Nephron (organoid): Measurements from ENCODE around the gene VILL.
"Not testable (repeated sequence)": the region's sequence is repeated elsewhere in the genome, so short reads cannot be mapped to it uniquely, and the experiment has no call there.

Experiments used
- H3K27ac Mint-ChIP-seq, 3 experiments: 2 replicates each; pipeline ENCODE4 v1.8.0; 2020; ENCODE audit warnings: mixed read lengths in 3 of 3, mild to moderate bottlenecking in 2 of 3, moderate library complexity in 1 of 3
- H3K27me3 Mint-ChIP-seq: 2 replicates; pipeline ENCODE4 v1.8.0; 2021; ENCODE audit warnings: low read depth, mild to moderate bottlenecking, moderate library complexity, mixed read lengths
- H3K36me3 Mint-ChIP-seq: 2 replicates; pipeline ENCODE4 v1.8.0; 2020; ENCODE audit warnings: low read depth, mixed read lengths
- H3K4me1 Mint-ChIP-seq: 2 replicates; pipeline ENCODE4 v1.8.0; 2020; ENCODE audit warnings: mixed read lengths
- H3K4me3 Mint-ChIP-seq, 3 experiments: 2 replicates each; pipeline ENCODE4 v1.8.0; 2020; ENCODE audit warnings: mild to moderate bottlenecking in 3 of 3, mixed read lengths in 3 of 3, moderate library complexity in 2 of 3
- H3K9me3 Mint-ChIP-seq: 2 replicates; pipeline ENCODE4 v1.8.0; 2020; ENCODE audit warnings: mixed read lengths
- CTCF ChIP-seq, 3 experiments: fragments of 200-600 bp; sonication (generic); IDR thresholded peaks; one replicate each; pipeline ENCODE4 v1.5.0; 2021; ENCODE audit warnings: antibody characterized with exemption in 3 of 3; ENCODE audit not compliant: unreplicated experiment in 3 of 3

The VILL gene

DNA sequence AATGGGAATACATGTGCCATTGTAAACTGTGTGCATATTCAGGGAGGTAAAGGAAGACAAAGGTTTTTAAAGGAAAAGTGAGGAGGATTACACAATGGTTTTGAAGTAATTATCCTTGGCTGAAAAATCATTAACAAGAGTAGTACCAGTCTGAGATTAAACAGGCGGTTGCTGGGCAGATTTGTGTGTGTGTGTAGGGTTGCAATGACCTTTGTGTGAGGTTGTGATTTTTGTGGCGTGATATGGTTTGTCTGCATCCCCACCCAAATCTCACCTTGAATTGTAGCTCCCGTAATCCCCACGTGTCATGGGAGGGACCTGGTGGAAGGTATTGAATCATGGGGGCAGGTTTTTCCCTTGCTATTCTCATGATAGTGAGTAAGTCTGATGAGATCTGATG lies 55.4 kb downstream of the VILL start:
- H3K4me1 Mint-ChIP-seq: no peaks in the 10 kb centered on the region
- no peak overlapping the region for H3K27ac Mint-ChIP-seq
- H3K9me3 Mint-ChIP-seq: no peaks in the 10 kb centered on the region
- peaks cover 26% of the 10 kb centered on the region for H3K27me3 Mint-ChIP-seq
- no peak for TF ChIP-seq CTCF (IDR thresholded peaks at IDR 0.05; ENCODE audit: unreplicated experiment in 3 of 3)
- no peak overlapping the region for H3K4me3 Mint-ChIP-seq
- H3K36me3 Mint-ChIP-seq: no peaks in the 10 kb centered on the region

- H3K27me3 Mint-ChIP-seq: peaks cover 22% of the 10 kb centered on the region
- H3K4me1 Mint-ChIP-seq: no peaks in the 10 kb centered on the region
- peaks cover 5% of the 10 kb centered on the region for H3K9me3 Mint-ChIP-seq
- TF ChIP-seq CTCF (IDR thresholded peaks at IDR 0.05; ENCODE audit: unreplicated experiment in 3 of 3): no peak
- H3K27ac Mint-ChIP-seq: no peak overlapping the region
- no peaks in the 10 kb centered on the region for H3K36me3 Mint-ChIP-seq
- no peak overlapping the region for H3K4me3 Mint-ChIP-seq
Measured at GRCh38 chr3:38046821-38047220, 56.2 kb downstream of the VILL start.

DNA sequence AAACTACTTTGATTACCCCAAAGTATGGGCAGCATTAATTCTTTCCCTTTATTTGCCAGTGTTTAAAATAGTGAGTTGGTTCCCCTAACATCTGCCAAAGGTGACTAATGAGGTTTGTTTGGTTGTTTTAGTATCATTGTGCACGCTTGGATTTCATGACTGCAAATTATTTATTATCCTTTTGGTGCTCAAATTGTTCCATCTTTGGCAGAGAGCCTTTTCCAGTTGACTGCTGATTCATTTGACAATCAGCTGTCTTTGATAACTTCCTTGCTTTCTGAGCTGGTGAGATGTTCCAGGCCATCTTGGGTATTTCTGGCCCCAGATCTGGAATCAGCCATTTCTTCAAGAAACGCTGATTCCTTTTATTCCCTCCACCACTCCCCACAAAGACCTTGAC lies 57.3 kb downstream of the VILL start:
- Mint-ChIP-seq H3K27me3 (peaks cover 19% of the 10 kb centered on the region), H3K4me1 (no peaks in the 10 kb centered on the region), H3K36me3 (no peaks in the 10 kb centered on the region), H3K9me3 (peaks cover 9% of the 10 kb centered on the region), H3K27ac (no peak overlapping the region), H3K4me3 (no peak overlapping the region)
- TF ChIP-seq CTCF (IDR thresholded peaks at IDR 0.05; ENCODE audit: unreplicated experiment in 3 of 3): no peak

DNA sequence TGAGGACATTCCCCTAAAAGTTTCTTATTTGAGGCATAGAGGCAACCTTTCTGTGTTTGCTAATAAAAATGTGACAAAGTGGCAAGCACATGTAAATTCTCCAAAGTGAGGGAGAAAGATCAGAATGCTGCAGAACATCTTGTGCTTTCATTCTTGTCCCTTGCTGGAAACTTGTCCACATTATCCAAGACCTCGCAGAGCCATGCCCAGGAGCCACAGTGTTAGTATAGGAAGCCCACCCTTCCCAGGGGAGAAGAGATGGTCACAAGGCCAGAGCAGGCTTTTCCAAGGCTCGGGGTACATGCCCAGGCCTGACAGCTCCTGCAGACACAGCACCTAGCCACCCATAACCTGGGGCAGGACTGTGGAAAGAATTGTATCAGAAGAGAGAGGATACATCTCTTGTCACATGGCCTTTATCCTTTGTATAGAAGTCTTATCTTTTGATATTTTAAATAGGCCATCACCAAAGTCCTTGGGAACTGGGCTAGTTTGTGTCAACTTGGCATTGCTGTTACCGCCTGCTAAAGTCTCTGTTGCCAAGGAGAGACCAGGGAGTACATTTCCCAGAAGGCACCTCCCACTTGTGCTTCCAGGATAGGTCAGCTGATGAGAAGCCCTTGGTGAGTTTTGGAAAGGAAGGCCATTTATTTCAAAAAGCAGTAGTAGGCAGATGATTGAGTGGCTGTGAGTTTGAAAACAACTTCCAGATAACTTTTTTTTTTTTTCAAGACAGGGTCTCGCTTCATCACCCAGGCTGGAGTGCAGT lies 59.0 kb downstream of the VILL start:
- Mint-ChIP-seq H3K36me3 (no peaks in the 10 kb centered on the region), H3K4me1 (no peaks in the 10 kb centered on the region), H3K27me3 (peaks cover 13% of the 10 kb centered on the region), H3K4me3 (no peak overlapping the region), H3K9me3 (peaks cover 9% of the 10 kb centered on the region), H3K27ac (no peak overlapping the region)
- TF ChIP-seq CTCF (IDR thresholded peaks at IDR 0.05; ENCODE audit: unreplicated experiment in 3 of 3): no peak

DNA sequence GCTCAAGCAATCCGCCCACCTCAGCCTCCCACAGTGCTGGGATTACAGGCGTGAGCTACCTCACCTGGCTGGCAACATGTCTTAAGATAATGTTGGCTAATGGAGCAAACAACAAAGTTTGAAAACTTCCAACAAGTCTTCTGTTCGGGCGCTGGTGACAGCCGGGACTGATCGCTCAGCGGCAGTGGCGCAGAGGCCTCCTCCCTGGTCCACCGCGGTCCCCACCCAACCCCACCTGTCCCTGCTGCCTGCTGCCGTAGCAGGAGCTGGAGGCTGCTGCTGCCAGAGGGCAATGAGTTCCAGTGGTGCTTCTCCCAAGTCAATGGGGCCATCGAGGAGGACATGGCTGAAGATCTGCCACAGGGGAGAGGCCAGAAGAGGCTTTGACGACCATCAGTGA lies 60.5 kb downstream of the VILL start:
- no peaks in the 10 kb centered on the region for H3K36me3 Mint-ChIP-seq
- H3K9me3 Mint-ChIP-seq: peaks cover 9% of the 10 kb centered on the region
- no peak overlapping the region for H3K27ac Mint-ChIP-seq
- H3K4me3 Mint-ChIP-seq: no peak overlapping the region
- H3K4me1 Mint-ChIP-seq: no peaks in the 10 kb centered on the region
- H3K27me3 Mint-ChIP-seq: peaks cover 5% of the 10 kb centered on the region
- no peak for TF ChIP-seq CTCF (IDR thresholded peaks at IDR 0.05; ENCODE audit: unreplicated experiment in 3 of 3)

GRCh38 chr3:38053286-38053685 lies 62.7 kb downstream of the VILL start:
- H3K36me3 Mint-ChIP-seq, H3K4me1 Mint-ChIP-seq, H3K27ac Mint-ChIP-seq, H3K4me3 Mint-ChIP-seq, H3K27me3 Mint-ChIP-seq, H3K9me3 Mint-ChIP-seq: not testable (repeated sequence)

GRCh38 chr3:38053813-38054498 lies 63.4 kb downstream of the VILL start:
- H3K9me3 Mint-ChIP-seq: not testable (repeated sequence)

More at GRCh38 chr3:38053813-38054498, 63.4 kb downstream of the VILL start:
- not testable (repeated sequence) for H3K27ac Mint-ChIP-seq, H3K4me3 Mint-ChIP-seq, H3K4me1 Mint-ChIP-seq, H3K27me3 Mint-ChIP-seq, H3K36me3 Mint-ChIP-seq
